Thoracic aorta (tissue), 2 donors: ENCODE results near the gene PLOD1. TPM values are rescaled to one million over a fixed set of nuclear protein-coding genes. Genes with fewer than 3 reads are reported as not detected.
"Not testable (repeated sequence)": the region's sequence is repeated elsewhere in the genome, so short reads cannot be mapped to it uniquely, and the experiment has no call there.

Experiments
- ATAC-seq: fragments of 150-250 bp; one replicate; pipeline ENCODE4 v1.8.0; 2017; ENCODE audit warnings: low read depth; ENCODE audit not compliant: insufficient number of reproducible peaks, low FRiP score
- DNase-seq: peaks from one replicate; pipeline ENCODE4 v3.0.0-alpha.2; 2020; ENCODE audit warnings: low spot score
- H3K27ac ChIP-seq, 2 donors: fragments of 200-600 bp; sonication (generic); 1 replicate in 1 of 2; 2 replicates in 1 of 2; pipeline ENCODE4 v1.5.1; 2016; ENCODE audit warnings: mild to moderate bottlenecking in 2 of 2, moderate library complexity in 2 of 2
- H3K27me3 ChIP-seq: fragments of 200-600 bp; sonication (generic); replicated peaks from 2 replicates; pipeline ENCODE4 v1.6.0; 2016; ENCODE audit warnings: mild to moderate bottlenecking; ENCODE audit not compliant: insufficient read depth
- H3K36me3 ChIP-seq: fragments of 200-600 bp; sonication (generic); one replicate; pipeline ENCODE4 v1.5.1; 2016
- H3K4me1 ChIP-seq, 2 donors: fragments of 200-600 bp; sonication (generic); 1 replicate in 1 of 2; 2 replicates in 1 of 2; pipeline versions ENCODE4 v1.5.1 to v1.6.0; 2016; ENCODE audit warnings: low read depth in 2 of 2, mild to moderate bottlenecking in 1 of 2; ENCODE audit not compliant: control insufficient read depth in 1 of 2
- H3K4me3 ChIP-seq: fragments of 200-600 bp; sonication (generic); 2 replicates; pipeline ENCODE4 v1.5.1; 2016; ENCODE audit warnings: mild to moderate bottlenecking
- H3K9me3 ChIP-seq: fragments of 200-600 bp; sonication (generic); 2 replicates; pipeline ENCODE4 v1.5.1; 2016
- total RNA-seq, 2 donors: library from RNA; depleted of rRNA; stranded (reverse); fragments of >200 nt; gene quantifications; one replicate each; pipeline versions ENCODE4 v1.1.0 to v1.2.3, GENCODE V29; 2016
- TF ChIP-seq, protein P1 (sequence below): fragments of 200-600 bp; sonication (generic); IDR thresholded peaks from one replicate; pipeline ENCODE4 v1.5.1; 2019; ENCODE audit warnings: antibody characterized with exemption

Gene PLOD1
- total RNA-seq, 2 donors from 2014 or later = 71.3 to 123 TPM

DNA sequence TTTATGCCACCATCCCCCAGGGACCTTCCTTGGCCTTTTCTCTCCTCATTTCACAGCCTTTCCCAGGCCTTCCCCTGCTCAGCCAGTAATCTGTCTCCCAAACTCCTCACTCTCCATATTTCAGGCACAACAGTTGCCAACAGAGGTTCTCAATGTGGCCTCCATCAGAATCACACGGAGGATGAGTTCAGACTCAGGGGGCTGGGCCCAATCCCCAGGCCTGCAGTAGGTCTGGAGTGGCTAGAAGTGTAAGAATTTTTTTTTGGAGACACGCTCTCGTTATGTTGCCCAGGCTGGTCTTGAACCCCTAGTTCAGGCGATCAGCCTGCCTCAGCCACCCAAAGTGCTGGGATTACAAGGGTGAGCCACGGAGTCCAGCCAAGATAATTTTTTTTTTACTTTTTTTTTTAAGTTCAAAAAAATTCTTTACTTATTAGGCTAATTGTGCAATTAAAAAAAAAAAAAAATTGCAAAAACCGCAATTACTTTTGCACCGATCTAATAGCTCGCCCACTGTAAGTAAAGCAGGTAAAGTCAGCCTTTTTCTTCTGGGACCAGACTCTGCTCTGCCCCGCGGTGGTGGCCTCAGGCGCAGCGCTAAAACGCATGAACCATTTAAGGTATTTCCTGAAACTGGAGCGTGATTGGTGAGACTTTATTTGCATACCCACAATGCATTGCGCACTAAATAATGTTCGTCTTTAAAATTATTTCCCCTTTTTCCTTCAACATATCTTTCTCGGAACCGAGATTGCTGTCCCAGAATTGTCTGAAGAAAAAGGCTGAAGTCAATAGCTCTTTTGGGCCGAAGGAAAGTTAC lies 27.0 kb upstream of the PLOD1 start:
- Histone ChIP-seq H3K9me3 (no peaks in the 10 kb centered on the region), H3K4me3 (peak overlapping the region; percentile 83), H3K36me3 (no peaks in the 10 kb centered on the region), H3K27ac (peak overlapping the region; percentile 91 to 93), H3K27me3 (no peaks in the 10 kb centered on the region), H3K4me1 (no peaks in the 10 kb centered on the region)
- TF ChIP-seq, protein P1, sequence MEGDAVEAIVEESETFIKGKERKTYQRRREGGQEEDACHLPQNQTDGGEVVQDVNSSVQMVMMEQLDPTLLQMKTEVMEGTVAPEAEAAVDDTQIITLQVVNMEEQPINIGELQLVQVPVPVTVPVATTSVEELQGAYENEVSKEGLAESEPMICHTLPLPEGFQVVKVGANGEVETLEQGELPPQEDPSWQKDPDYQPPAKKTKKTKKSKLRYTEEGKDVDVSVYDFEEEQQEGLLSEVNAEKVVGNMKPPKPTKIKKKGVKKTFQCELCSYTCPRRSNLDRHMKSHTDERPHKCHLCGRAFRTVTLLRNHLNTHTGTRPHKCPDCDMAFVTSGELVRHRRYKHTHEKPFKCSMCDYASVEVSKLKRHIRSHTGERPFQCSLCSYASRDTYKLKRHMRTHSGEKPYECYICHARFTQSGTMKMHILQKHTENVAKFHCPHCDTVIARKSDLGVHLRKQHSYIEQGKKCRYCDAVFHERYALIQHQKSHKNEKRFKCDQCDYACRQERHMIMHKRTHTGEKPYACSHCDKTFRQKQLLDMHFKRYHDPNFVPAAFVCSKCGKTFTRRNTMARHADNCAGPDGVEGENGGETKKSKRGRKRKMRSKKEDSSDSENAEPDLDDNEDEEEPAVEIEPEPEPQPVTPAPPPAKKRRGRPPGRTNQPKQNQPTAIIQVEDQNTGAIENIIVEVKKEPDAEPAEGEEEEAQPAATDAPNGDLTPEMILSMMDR = peak; percentile 75
- DNase-seq = peak; percentile 75
- peak; percentile 93 for ATAC-seq

DNA sequence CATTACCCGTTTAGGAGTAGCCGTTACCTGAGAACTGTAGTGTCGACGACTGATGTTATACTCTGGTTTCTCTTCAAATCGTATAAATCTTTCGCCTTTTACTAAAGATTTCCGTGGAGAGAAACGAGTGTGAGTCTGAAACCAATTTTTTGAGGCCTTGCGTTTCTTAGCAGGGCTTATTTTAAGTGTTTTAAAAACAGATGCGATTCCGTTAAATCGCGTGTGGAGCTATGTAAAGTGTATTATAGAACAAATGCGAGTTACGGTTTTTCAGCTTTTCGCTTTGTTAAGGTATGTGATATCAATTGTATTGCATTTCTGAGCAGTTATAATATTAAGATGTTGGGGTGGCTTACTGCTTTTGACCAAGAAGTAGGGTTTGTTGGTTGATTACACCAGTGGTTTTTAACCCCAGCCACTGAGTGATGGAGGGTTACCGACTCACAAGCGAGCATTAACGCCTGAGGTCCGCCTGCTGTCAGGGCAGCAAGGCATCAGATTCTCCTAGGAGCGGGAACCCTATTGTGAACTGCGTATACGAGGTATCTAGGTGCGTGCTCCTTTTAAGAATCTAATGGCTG lies 26.3 kb upstream of the PLOD1 start:
- peak overlapping the region; percentile 83 for H3K4me3 ChIP-seq
- H3K9me3 ChIP-seq = no peaks in the 10 kb centered on the region
- no peaks in the 10 kb centered on the region for H3K36me3 ChIP-seq
- TF ChIP-seq, protein P1 = no peak
- no peak for DNase-seq
- no peaks in the 10 kb centered on the region for H3K27me3 ChIP-seq
- peak overlapping the region; percentile 91 to 93 for H3K27ac ChIP-seq
- H3K4me1 ChIP-seq = no peaks in the 10 kb centered on the region
- ATAC-seq = peak; percentile 83

DNA sequence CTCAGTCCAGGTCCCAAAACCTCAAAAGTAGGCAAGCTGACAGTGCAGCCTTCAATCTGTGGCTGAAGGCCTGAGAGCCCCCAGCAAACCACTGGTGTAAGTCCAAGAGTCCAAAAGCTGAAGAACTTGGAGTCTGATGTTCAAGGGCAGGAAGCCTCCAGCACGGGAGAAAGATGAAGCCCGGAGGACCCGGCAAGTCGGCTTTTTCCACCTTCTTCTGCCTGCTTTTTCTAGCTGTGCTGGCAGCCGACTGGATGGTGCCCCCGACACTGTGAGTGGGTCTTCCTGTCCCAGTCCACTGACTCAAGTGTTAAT lies 23.6 kb upstream of the PLOD1 start:
- H3K4me3 ChIP-seq, H3K9me3 ChIP-seq: not testable (repeated sequence)
- peak overlapping the region in 1 of 2 donors; percentile 11 for H3K27ac ChIP-seq

DNA sequence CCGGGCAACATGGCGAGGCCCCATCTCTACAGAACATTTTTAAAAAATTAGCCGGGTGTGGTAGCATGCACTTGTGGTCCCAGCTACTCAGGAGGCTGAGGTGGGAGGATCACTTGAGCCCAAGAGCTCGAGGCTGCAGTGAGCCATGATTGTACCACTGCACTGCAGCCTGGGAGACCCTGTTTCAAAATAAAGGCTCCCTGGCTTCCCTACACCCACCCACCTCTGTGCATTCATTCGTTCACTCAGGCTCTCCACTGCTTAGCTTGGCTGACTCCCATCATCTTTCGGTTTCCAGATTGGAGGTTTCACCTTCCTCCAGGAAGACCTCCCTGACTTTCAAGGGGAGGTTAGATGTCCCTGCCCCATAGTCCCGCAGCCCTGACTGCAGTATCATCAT lies 22.5 kb upstream of the PLOD1 start:
- Histone ChIP-seq H3K27ac (no peak overlapping the region), H3K36me3 (no peaks in the 10 kb centered on the region), H3K27me3 (no peaks in the 10 kb centered on the region), H3K4me3 (no peak overlapping the region), H3K4me1 (no peaks in the 10 kb centered on the region), H3K9me3 (no peaks in the 10 kb centered on the region)
- no peak for ATAC-seq
- DNase-seq = no peak
- TF ChIP-seq, protein P1 = no peak

More for the DNA sequence above, 23.6 kb upstream of the PLOD1 start:
- H3K36me3 ChIP-seq, DNase-seq, H3K27me3 ChIP-seq, H3K4me1 ChIP-seq, ATAC-seq: not testable (repeated sequence)

DNA sequence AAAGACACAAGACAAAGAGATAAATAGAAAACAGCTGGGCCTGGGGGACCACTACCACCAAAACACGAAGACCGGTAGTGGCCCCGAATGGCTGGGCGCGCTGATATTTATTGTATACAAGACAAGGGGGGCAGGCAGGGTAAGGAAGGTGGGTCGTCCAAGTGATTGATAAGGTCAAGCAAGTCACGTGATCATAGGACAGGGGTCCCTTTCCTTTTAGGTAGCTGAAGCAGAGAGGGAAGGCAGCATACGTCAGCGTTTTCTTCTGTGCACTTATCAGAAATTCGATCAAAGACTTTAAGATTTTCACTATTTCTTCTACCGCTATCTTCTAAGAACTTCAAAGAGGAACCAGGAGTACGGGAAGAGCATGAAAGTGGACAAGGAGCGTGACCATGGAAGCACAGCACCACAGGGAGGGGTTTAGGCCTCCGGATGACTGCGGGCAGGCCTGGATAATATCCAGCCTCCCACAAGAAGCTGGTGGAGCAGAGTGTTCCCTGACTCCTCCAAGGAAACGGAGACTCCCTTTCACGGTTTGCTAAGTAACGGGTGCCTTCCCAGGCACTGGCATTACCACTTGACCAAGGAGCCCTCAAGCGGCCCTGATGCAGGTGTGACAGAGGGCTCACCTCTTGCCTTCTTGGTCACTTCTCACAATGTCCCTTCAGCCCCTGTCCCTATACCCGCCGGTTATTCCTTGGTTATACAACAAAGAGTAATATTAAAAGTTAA lies 21.9 kb upstream of the PLOD1 start:
- not testable (repeated sequence) for H3K9me3 ChIP-seq, H3K4me1 ChIP-seq, H3K4me3 ChIP-seq, ATAC-seq, DNase-seq, H3K27me3 ChIP-seq, H3K36me3 ChIP-seq, H3K27ac ChIP-seq

DNA sequence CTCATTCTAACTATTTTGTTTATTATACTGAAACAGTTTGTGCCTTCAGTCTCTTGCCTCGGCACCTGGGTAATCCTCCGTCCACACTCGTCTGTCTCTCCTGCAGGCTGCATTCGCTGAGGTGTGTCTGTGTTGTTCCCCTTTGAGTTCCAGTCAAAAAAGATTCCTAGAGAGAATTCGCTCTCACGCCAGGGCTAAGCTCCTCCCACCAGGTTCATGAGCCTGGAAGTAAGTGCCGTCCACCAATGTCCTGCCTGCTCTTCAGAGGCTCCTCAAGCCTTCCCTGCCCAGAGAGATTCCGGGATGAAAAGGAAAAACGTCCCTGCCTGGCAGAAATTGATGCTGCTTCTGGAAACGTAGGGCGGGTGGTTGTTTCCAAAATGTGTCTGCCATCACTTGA lies 21.2 kb upstream of the PLOD1 start:
- Histone ChIP-seq H3K36me3 (no peaks in the 10 kb centered on the region), H3K9me3 (no peaks in the 10 kb centered on the region), H3K4me1 (peaks cover 6 to 11% of the 10 kb centered on the region in 2 donors), H3K4me3 (no peak overlapping the region), H3K27ac (no peak overlapping the region), H3K27me3 (no peaks in the 10 kb centered on the region)
- DNase-seq = no peak
- ATAC-seq = no peak
- TF ChIP-seq, protein P1 = no peak
